GM12878 (cell line): Measurements from ENCODE around the gene BACE2.

Experiments
- BRCA1 ChIP-seq: IDR thresholded peaks from 2 replicates; pipeline ENCODE4 v1.6.1; 2011; ENCODE audit warnings: low read depth, low read length, improper control_type of control experiment
- CHD1 ChIP-seq: IDR thresholded peaks from 2 replicates; pipeline ENCODE4 v1.6.1; 2012; ENCODE audit warnings: low read depth, low read length, improper control_type of control experiment
- NFIC ChIP-seq: IDR thresholded peaks from 2 replicates; pipeline ENCODE4 v1.6.1; 2012; ENCODE audit warnings: low read depth, mild to moderate bottlenecking, inconsistent platforms, low read length, moderate library complexity
- POLR2A ChIP-seq: IDR thresholded peaks from 2 replicates; pipeline ENCODE4 v1.6.1; 2011; ENCODE audit warnings: low read depth, mild to moderate bottlenecking, low read length
- TF ChIP-seq, protein P1 (sequence below): IDR thresholded peaks from 2 replicates; pipeline ENCODE4 v1.6.1; 2012; ENCODE audit warnings: low read length, inconsistent platforms
- TF ChIP-seq, protein P2 (sequence below): fragments of 450-650 bp; IDR thresholded peaks from 2 replicates; pipeline ENCODE4 v1.6.1; 2017; ENCODE audit warnings: mild to moderate bottlenecking, low read depth, inconsistent platforms; ENCODE audit not compliant: poor library complexity, severe bottlenecking

DNA sequence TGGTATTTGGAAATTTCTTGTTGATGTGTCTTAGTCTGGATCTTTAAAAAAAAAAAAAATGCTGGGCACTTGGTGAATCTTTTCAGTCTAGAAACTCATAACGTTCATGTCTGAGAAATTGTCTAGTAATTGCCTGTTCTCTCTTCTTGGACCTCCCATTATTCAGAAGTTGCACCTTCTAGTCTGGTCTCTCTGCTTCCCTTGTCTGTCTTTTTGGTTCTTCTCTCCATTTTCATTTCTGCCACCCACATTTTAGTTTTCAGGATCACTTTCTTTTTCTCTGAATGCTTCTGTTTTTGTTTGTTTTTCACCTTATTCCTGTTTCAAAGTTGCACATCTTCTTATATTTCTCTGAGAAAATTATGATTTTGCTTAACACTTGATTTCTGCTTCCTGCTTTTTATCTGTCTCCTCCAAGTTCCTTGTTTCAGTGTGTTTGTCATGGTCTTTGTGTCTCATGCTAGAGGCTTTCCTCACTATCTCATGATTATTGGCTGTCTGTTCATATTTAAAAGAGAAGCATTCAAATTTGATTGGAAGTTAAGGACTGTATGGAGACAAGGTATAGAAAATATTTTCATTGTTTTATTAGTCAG lies 21.3 kb downstream of the BACE2 start:
- TF ChIP-seq POLR2A (no peak), BRCA1 (no peak), CHD1 (no peak), NFIC (no peak)
- TF ChIP-seq, protein P1, sequence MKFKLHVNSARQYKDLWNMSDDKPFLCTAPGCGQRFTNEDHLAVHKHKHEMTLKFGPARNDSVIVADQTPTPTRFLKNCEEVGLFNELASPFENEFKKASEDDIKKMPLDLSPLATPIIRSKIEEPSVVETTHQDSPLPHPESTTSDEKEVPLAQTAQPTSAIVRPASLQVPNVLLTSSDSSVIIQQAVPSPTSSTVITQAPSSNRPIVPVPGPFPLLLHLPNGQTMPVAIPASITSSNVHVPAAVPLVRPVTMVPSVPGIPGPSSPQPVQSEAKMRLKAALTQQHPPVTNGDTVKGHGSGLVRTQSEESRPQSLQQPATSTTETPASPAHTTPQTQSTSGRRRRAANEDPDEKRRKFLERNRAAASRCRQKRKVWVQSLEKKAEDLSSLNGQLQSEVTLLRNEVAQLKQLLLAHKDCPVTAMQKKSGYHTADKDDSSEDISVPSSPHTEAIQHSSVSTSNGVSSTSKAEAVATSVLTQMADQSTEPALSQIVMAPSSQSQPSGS: no peak
- TF ChIP-seq, protein P2, sequence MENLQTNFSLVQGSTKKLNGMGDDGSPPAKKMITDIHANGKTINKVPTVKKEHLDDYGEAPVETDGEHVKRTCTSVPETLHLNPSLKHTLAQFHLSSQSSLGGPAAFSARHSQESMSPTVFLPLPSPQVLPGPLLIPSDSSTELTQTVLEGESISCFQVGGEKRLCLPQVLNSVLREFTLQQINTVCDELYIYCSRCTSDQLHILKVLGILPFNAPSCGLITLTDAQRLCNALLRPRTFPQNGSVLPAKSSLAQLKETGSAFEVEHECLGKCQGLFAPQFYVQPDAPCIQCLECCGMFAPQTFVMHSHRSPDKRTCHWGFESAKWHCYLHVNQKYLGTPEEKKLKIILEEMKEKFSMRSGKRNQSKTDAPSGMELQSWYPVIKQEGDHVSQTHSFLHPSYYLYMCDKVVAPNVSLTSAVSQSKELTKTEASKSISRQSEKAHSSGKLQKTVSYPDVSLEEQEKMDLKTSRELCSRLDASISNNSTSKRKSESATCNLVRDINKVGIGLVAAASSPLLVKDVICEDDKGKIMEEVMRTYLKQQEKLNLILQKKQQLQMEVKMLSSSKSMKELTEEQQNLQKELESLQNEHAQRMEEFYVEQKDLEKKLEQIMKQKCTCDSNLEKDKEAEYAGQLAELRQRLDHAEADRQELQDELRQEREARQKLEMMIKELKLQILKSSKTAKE: no peak
